ENCODE data around the gene SLC26A8.

- TF ChIP-seq EP300 (IDR thresholded peaks at IDR 0.05), result no peak
- no peak for TF ChIP-seq CTCF (IDR thresholded peaks at IDR 0.05)
- TF ChIP-seq POLR2A (IDR thresholded peaks at IDR 0.05), result no peak
These were observed 119.2 kb downstream of the SLC26A8 start for GRCh38 chr6:35905141-35905785.

Data from tibial nerve (tissue), 4 donors.